ENCODE measurements around the gene SULF2. TPM values are rescaled to one million over a fixed set of nuclear protein-coding genes. Genes with fewer than 3 reads are reported as not detected.

The SULF2 gene
- total RNA-seq (2022; extraction: Qiagen RNA extraction) = 20.5 to 23.5 TPM (median 21.6 TPM) in 5 replicates

DNA sequence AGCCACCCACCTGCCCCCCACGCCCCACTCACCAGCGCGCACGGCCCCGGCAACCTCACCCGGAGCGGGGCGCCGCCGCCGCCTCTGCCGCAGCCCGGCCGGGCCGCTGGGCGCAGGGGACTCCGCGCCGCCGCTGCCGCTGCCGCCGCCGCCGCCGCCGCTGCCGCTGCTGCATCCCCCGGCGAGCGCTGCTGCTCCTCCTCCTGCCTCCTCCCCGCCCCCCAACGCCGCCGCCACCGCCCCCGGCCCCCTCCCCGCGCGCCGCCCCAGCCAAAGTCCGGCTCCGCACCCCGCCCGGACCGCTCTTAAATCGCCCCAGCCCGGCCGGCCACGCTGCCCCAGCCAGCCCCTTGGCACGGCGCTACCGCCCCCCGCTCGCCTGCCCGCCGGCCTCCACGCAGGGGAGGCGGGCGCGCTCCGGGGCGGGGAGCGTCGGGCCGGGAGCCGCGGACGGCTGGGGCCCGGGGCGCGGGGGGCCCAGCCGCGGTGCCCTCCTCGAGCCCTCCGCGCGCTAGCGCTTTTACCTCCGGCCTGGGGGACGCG lies at the start of gene SULF2:
Gene SULF2 (minus strand): TSS at position 171 of the 543 bp plus-strand sequence. CDS start 28,118 bp downstream, outside the sequence.

